K562 (cell line): ENCODE results near the gene NFAM1. TPM values are rescaled to one million over a fixed set of nuclear protein-coding genes. Genes with fewer than 3 reads are reported as not detected.

Experiments
- BACH1 ChIP-seq: fragments of 200-800 bp; sonication (Bioruptor generic); IDR thresholded peaks from 2 replicates; pipeline ENCODE4 v1.6.1; 2016; ENCODE audit warnings: missing genetic modification characterization, missing compliant biosample characterization
- BRD9 ChIP-seq: fragments of 450-650 bp; IDR thresholded peaks from 2 replicates; pipeline ENCODE4 v1.6.1; 2018; ENCODE audit warnings: low read depth; ENCODE audit not compliant: partially characterized antibody
- BRF1 ChIP-seq: IDR thresholded peaks from 3 replicates; pipeline ENCODE4 v1.6.1; 2011; ENCODE audit warnings: borderline replicate concordance, mild to moderate bottlenecking; ENCODE audit not compliant: insufficient read length; ENCODE audit errors: extremely low read depth
- E2F3 ChIP-seq: fragments of 250-450 bp; sonication (Bioruptor Pico); IDR thresholded peaks from 2 replicates; pipeline ENCODE4 v1.4.0; 2020; ENCODE audit warnings: mild to moderate bottlenecking
- EWSR1 ChIP-seq: fragments of 450-650 bp; IDR thresholded peaks from 2 replicates; pipeline ENCODE4 v1.6.1; 2018; ENCODE audit warnings: borderline replicate concordance, mild to moderate bottlenecking, low read depth, moderate library complexity; ENCODE audit not compliant: partially characterized antibody
- LEF1 ChIP-seq: fragments of 450-650 bp; IDR thresholded peaks from 2 replicates; pipeline ENCODE4 v1.6.1; 2016; ENCODE audit warnings: mild to moderate bottlenecking
- MAFK ChIP-seq: IDR thresholded peaks from 2 replicates; pipeline ENCODE4 v1.6.1; 2011; ENCODE audit warnings: low read length, improper control_type of control experiment
- MTA1 ChIP-seq: fragments of 450-650 bp; IDR thresholded peaks from 2 replicates; pipeline ENCODE4 v1.6.1; 2017; ENCODE audit warnings: borderline replicate concordance
- NFYB ChIP-seq: IDR thresholded peaks from 2 replicates; pipeline ENCODE4 v1.6.1; 2011; ENCODE audit warnings: mild to moderate bottlenecking, moderate library complexity; ENCODE audit not compliant: insufficient read length; ENCODE audit errors: extremely low read depth
- POLR2AphosphoS5 ChIP-seq: IDR thresholded peaks from 2 replicates; pipeline ENCODE4 v1.6.1; 2011; ENCODE audit warnings: mild to moderate bottlenecking, low read depth, low read length, moderate library complexity; ENCODE audit not compliant: control insufficient read depth, insufficient read depth
- POU5F1 ChIP-seq: fragments of 150-350 bp; IDR thresholded peaks from 2 replicates; pipeline ENCODE4 v1.6.1; 2014; ENCODE audit warnings: borderline replicate concordance, low read length, low read depth, mild to moderate bottlenecking; ENCODE audit not compliant: partially characterized antibody
- PRMT5 ChIP-seq: sonication (generic); formaldehyde crosslinking; IDR thresholded peaks from 2 replicates; pipeline ENCODE4 v1.5.0; 2020; ENCODE audit warnings: missing genetic modification reagents
- PTRF ChIP-seq: fragments of 450-650 bp; IDR thresholded peaks from 2 replicates; pipeline ENCODE4 v1.6.1; 2016; ENCODE audit warnings: mild to moderate bottlenecking, missing genetic modification characterization, missing compliant biosample characterization
- RBFOX2 ChIP-seq: fragments of 200-400 bp; formaldehyde crosslinking; IDR thresholded peaks from 2 replicates; pipeline ENCODE4 v1.6.1; 2017; ENCODE audit warnings: low read depth, mild to moderate bottlenecking, low read length, moderate library complexity
- RBM39 ChIP-seq: fragments of 200-400 bp; formaldehyde crosslinking; optimal IDR thresholded peaks from 2 replicates; pipeline ENCODE3; 2018; ENCODE audit warnings: low read depth, low read length
- polyA plus RNA-seq, 8 experiments: library from polyadenylated mRNA; depleted of rRNA in 4 of 8; stranded (reverse) in 5 of 8; unstranded in 3 of 8; fragments of >200 nt; fragmentation: Nextera tagmentation in 2 of 8; fragmentation: Illumina TruSeq in 1 of 8; extraction: Ambion mirVana in 2 of 8; extraction: Trizol in 1 of 8; gene quantifications; 2 replicates each; pipeline versions ENCODE4 v1.2.1 to v1.2.3, GENCODE V29; 2011 to 2014; ENCODE audit warnings: inconsistent platforms in 1 of 8, missing spikeins in 1 of 8
- total RNA-seq, 7 experiments: library from RNA; depleted of rRNA in 6 of 7; stranded (reverse); fragments of >200 nt in 6 of 7; fragmentation: Illumina TruSeq in 2 of 7; extraction: Trizol in 2 of 7; gene quantifications; 2 replicates each; pipeline versions ENCODE4 v1.2.1 to v1.2.3, GENCODE V29; 2011 to 2021; ENCODE audit warnings: low replicate concordance in 1 of 7
- TF ChIP-seq, protein P1 (sequence below): IDR thresholded peaks from 2 replicates; pipeline ENCODE4 v1.6.1; 2016; ENCODE audit warnings: missing genetic modification characterization, missing compliant biosample characterization
- TF ChIP-seq, protein P2 (sequence below), 3 experiments: fragments of 200-800 bp in 1 of 3; fragments of 250-450 bp in 1 of 3; fragments of 450-650 bp in 1 of 3; sonication (Bioruptor Pico) in 1 of 3; sonication (Bioruptor generic) in 1 of 3; formaldehyde crosslinking in 1 of 3; IDR thresholded peaks; 2 replicates each; pipeline versions ENCODE4 v1.6.1 to v1.8.0; 2016 to 2022; ENCODE audit warnings: mild to moderate bottlenecking in 2 of 3, missing genetic modification characterization in 2 of 3, missing compliant biosample characterization in 1 of 3, moderate library complexity in 1 of 3
- TF ChIP-seq, protein P3 (sequence below): sonication (generic); formaldehyde crosslinking; IDR thresholded peaks from 2 replicates; pipeline ENCODE4 v1.8.0; 2022; ENCODE audit warnings: mild to moderate bottlenecking, missing genetic modification reagents
- TF ChIP-seq, protein P4 (sequence below): fragments of 250-450 bp; sonication (Bioruptor Pico); IDR thresholded peaks from 2 replicates; pipeline ENCODE4 v1.5.1; 2021; ENCODE audit warnings: mild to moderate bottlenecking

The NFAM1 gene
- total and polyA plus RNA-seq, 9 of the 15 experiments (the other 6 are each of a cell fraction or from before 2014, with no cell fraction given), result 0.01 to 0.18 (median 0.03) TPM; not detected in 5

DNA sequence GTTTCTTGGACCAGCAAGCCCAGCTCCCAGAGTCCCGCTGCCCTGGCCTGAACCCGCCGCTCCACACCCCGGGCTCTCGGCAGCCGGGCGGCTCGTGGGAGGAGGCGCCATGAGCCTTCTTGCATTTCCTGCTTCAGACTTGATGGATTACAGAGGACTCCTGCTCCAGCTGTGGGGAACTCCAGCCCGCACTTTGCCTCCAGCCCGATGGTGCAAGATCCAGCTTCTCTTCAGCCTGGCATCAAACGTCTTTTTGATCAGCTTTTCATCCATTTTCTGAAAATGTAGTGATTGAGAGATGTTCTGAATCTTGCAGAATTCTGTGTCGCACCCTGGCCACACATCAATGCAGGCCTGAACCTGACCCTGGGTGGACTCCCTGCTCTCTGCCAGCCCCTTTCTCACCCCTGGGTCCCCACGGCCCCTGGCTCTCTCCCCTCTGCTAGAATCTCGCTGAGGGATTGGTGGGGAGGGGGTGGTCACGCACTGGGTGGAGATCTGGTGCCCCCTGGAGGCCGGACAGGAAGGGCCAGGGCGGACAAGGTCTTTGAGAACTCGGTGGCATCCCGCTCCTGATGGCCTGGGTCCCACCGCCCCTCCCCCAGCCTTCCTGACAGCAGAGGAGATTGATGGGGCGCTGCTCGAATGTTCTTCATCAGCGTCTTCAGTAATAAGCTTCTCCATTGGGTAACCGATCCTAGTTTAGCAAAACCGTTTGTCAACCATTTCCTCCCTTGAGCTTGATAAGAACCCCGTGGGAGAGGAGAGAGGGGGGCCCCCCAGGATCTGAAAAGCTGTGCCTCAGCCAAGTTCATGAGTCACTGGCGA, 12.1 kb upstream of the NFAM1 start (continued):
- TF ChIP-seq, protein P1, sequence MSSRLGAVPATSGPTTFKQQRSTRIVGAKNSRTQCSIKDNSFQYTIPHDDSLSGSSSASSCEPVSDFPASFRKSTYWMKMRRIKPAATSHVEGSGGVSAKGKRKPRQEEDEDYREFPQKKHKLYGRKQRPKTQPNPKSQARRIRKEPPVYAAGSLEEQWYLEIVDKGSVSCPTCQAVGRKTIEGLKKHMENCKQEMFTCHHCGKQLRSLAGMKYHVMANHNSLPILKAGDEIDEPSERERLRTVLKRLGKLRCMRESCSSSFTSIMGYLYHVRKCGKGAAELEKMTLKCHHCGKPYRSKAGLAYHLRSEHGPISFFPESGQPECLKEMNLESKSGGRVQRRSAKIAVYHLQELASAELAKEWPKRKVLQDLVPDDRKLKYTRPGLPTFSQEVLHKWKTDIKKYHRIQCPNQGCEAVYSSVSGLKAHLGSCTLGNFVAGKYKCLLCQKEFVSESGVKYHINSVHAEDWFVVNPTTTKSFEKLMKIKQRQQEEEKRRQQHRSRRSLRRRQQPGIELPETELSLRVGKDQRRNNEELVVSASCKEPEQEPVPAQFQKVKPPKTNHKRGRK (tag), result no peak
- TF ChIP-seq PRMT5 (CRISPR knock-in tag), result no peak
- no peak for TF ChIP-seq POU5F1
- no peak for TF ChIP-seq PTRF
- no peak for TF ChIP-seq RBM39
- TF ChIP-seq RBFOX2, result peak; percentile 77
- TF ChIP-seq, protein P2, sequence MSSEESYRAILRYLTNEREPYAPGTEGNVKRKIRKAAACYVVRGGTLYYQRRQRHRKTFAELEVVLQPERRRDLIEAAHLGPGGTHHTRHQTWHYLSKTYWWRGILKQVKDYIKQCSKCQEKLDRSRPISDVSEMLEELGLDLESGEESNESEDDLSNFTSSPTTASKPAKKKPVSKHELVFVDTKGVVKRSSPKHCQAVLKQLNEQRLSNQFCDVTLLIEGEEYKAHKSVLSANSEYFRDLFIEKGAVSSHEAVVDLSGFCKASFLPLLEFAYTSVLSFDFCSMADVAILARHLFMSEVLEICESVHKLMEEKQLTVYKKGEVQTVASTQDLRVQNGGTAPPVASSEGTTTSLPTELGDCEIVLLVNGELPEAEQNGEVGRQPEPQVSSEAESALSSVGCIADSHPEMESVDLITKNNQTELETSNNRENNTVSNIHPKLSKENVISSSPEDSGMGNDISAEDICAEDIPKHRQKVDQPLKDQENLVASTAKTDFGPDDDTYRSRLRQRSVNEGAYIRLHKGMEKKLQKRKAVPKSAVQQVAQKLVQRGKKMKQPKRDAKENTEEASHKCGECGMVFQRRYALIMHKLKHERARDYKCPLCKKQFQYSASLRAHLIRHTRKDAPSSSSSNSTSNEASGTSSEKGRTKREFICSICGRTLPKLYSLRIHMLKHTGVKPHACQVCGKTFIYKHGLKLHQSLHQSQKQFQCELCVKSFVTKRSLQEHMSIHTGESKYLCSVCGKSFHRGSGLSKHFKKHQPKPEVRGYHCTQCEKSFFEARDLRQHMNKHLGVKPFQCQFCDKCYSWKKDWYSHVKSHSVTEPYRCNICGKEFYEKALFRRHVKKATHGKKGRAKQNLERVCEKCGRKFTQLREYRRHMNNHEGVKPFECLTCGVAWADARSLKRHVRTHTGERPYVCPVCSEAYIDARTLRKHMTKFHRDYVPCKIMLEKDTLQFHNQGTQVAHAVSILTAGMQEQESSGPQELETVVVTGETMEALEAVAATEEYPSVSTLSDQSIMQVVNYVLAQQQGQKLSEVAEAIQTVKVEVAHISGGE (CRISPR knock-in tag; IDR thresholded peaks at IDR 0.05), result 0 out of 6 replicates have a peak, but pooled peaks of 1 of the 3 experiments have one; percentile 43
- no peak; the same call in 1 of the 2 replicates for TF ChIP-seq BACH1 (tag)
- no peak for TF ChIP-seq MAFK
- TF ChIP-seq NFYB, result no peak
- TF ChIP-seq, protein P3, sequence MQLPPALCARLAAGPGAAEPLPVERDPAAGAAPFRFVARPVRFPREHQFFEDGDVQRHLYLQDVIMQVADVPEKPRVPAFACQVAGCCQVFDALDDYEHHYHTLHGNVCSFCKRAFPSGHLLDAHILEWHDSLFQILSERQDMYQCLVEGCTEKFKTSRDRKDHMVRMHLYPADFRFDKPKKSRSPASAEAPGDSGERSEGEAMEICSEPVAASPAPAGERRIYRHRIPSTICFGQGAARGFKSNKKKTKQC (CRISPR knock-in tag), result no peak
- TF ChIP-seq POLR2AphosphoS5, result no peak; the same call in 1 of the 2 replicates
- TF ChIP-seq BRF1, result no peak
- peak; percentile 83 for TF ChIP-seq LEF1
- TF ChIP-seq, protein P4, sequence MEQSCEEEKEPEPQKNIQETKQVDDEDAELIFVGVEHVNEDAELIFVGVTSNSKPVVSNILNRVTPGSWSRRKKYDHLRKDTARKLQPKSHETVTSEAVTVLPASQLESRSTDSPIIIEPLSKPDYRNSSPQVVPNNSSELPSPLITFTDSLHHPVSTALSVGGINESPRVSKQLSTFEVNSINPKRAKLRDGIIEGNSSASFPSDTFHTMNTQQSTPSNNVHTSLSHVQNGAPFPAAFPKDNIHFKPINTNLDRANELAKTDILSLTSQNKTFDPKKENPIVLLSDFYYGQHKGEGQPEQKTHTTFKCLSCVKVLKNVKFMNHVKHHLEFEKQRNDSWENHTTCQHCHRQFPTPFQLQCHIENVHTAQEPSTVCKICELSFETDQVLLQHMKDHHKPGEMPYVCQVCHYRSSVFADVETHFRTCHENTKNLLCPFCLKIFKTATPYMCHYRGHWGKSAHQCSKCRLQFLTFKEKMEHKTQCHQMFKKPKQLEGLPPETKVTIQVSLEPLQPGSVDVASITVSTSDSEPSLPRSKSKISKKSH (CRISPR knock-in tag), result no peak
- no peak for TF ChIP-seq MTA1
- TF ChIP-seq BRD9, result peak; percentile 96
- TF ChIP-seq EWSR1, result no peak
- TF ChIP-seq E2F3 (CRISPR knock-in tag), result no peak
